H9 (cell line): Measurements from ENCODE around the gene KSR1. TPM values are rescaled to one million over a fixed set of nuclear protein-coding genes. Genes with fewer than 3 reads are reported as not detected.

ENCODE experiments used
- DNase-seq: peaks from one replicate; pipeline ENCODE4 v3.0.0-alpha.2; 2017
- H2AFZ ChIP-seq: one replicate; pipeline ENCODE4 v1.6.1; 2013; ENCODE audit warnings: mild to moderate bottlenecking, low read length, control low read depth, moderate library complexity
- H2AK5ac ChIP-seq: 2 replicates; pipeline ENCODE4 v1.6.1; 2013; ENCODE audit warnings: low read length, control low read depth, mixed read lengths; ENCODE audit not compliant: insufficient read length
- H2BK120ac ChIP-seq: one replicate; pipeline ENCODE4 v1.6.1; 2013; ENCODE audit warnings: low read depth, mild to moderate bottlenecking, low read length, control low read depth, inconsistent platforms; ENCODE audit not compliant: poor library complexity, severe bottlenecking
- H2BK12ac ChIP-seq: 2 replicates; pipeline ENCODE4 v1.6.1; 2013; ENCODE audit warnings: low read length, control low read depth, mixed read lengths, low read depth; ENCODE audit not compliant: insufficient read length
- H2BK15ac ChIP-seq: 2 replicates; pipeline ENCODE4 v1.6.1; 2013; ENCODE audit warnings: low read depth, low read length, control low read depth
- H2BK20ac ChIP-seq: one replicate; pipeline ENCODE4 v1.6.1; 2013; ENCODE audit warnings: low read depth, mild to moderate bottlenecking, low read length, control low read depth, inconsistent platforms; ENCODE audit not compliant: poor library complexity, severe bottlenecking
- H2BK5ac ChIP-seq: 2 replicates; pipeline ENCODE4 v1.6.1; 2013; ENCODE audit warnings: low read length, control low read depth, mixed read lengths; ENCODE audit not compliant: insufficient read length
- H3K14ac ChIP-seq: 2 replicates; pipeline ENCODE4 v1.6.1; 2013; ENCODE audit warnings: low read length, control low read depth; ENCODE audit not compliant: insufficient read depth
- H3K18ac ChIP-seq: 2 replicates; pipeline ENCODE4 v1.6.1; 2013; ENCODE audit warnings: low read depth, mild to moderate bottlenecking, mixed read lengths, low read length, control low read depth; ENCODE audit not compliant: insufficient read length
- H3K23ac ChIP-seq: 2 replicates; pipeline ENCODE4 v1.6.1; 2013; ENCODE audit warnings: low read length, control low read depth, mixed read lengths, low read depth; ENCODE audit not compliant: insufficient read length
- H3K23me2 ChIP-seq: 2 replicates; pipeline ENCODE4 v1.6.1; 2013; ENCODE audit warnings: low read depth, mild to moderate bottlenecking, mixed read lengths, low read length, control low read depth; ENCODE audit not compliant: insufficient read length, poor library complexity, severe bottlenecking
- H3K27ac ChIP-seq: 2 replicates; pipeline ENCODE4 v1.5.1; 2013; ENCODE audit warnings: low read length, control low read depth, mixed read lengths, low read depth; ENCODE audit not compliant: insufficient read length
- H3K27me3 ChIP-seq: 2 replicates; pipeline ENCODE4 v1.6.1; 2013; ENCODE audit warnings: low read length, control low read depth, inconsistent platforms; ENCODE audit not compliant: insufficient read depth
- H3K4ac ChIP-seq: 2 replicates; pipeline ENCODE4 v1.6.1; 2013; ENCODE audit warnings: low read depth, mild to moderate bottlenecking, control low read depth, inconsistent platforms, low read length, moderate library complexity
- H3K4me1 ChIP-seq: 2 replicates; pipeline ENCODE4 v1.6.1; 2013; ENCODE audit warnings: low read length, control low read depth, inconsistent platforms; ENCODE audit not compliant: insufficient read depth
- H3K4me2 ChIP-seq: 2 replicates; pipeline ENCODE4 v1.6.1; 2013; ENCODE audit warnings: low read length, control low read depth, mixed read lengths; ENCODE audit not compliant: insufficient read length, insufficient read depth
- H3K56ac ChIP-seq: 2 replicates; pipeline ENCODE4 v1.6.1; 2013; ENCODE audit warnings: low read depth, mild to moderate bottlenecking, mixed read lengths, low read length, control low read depth; ENCODE audit not compliant: insufficient read length
- H3K79me1 ChIP-seq: 2 replicates; pipeline ENCODE4 v1.6.1; 2013; ENCODE audit warnings: low read depth, mild to moderate bottlenecking, moderate library complexity, low read length, control low read depth, inconsistent platforms; ENCODE audit not compliant: insufficient read depth, poor library complexity, severe bottlenecking
- H3K79me2 ChIP-seq: 2 replicates; pipeline ENCODE4 v1.6.1; 2013; ENCODE audit warnings: low read length, control low read depth, inconsistent platforms; ENCODE audit not compliant: insufficient read depth
- H3K9ac ChIP-seq: 2 replicates; pipeline ENCODE4 v1.6.1; 2013; ENCODE audit warnings: low read length, control low read depth, mixed read lengths; ENCODE audit not compliant: insufficient read length; ENCODE audit errors: extremely low read depth
- H3K9me3 ChIP-seq: one replicate; pipeline ENCODE4 v1.6.1; 2013; ENCODE audit warnings: low read depth, low read length, inconsistent platforms; ENCODE audit not compliant: control insufficient read depth
- H3T11ph ChIP-seq: one replicate; pipeline ENCODE4 v1.6.1; 2013; ENCODE audit warnings: mild to moderate bottlenecking, low read length, control low read depth, inconsistent platforms
- H4K20me1 ChIP-seq: one replicate; pipeline ENCODE4 v1.6.1; 2013; ENCODE audit not compliant: control insufficient read depth, insufficient read length, insufficient read depth
- H4K5ac ChIP-seq: 2 replicates; pipeline ENCODE4 v1.6.1; 2013; ENCODE audit warnings: low read depth, mild to moderate bottlenecking, mixed read lengths, low read length, control low read depth; ENCODE audit not compliant: insufficient read length
- H4K8ac ChIP-seq: replicated peaks from 2 replicates; pipeline ENCODE4 v1.6.1; 2013; ENCODE audit warnings: low read length, control low read depth, mixed read lengths, low read depth; ENCODE audit not compliant: insufficient read length
- H4K91ac ChIP-seq: 2 replicates; pipeline ENCODE4 v1.6.1; 2013; ENCODE audit warnings: low read depth, mild to moderate bottlenecking, moderate library complexity, mixed read lengths, low read length, control low read depth; ENCODE audit not compliant: insufficient read length
- H3K27ac Mint-ChIP-seq, 3 experiments: 2 replicates in 2 of 3; 3 replicates in 1 of 3; pipeline ENCODE4 v1.8.0; 2020 to 2021; ENCODE audit warnings: mixed read lengths in 3 of 3, mild to moderate bottlenecking in 1 of 3, moderate library complexity in 1 of 3
- H3K27me3 Mint-ChIP-seq: 2 replicates; pipeline ENCODE4 v1.8.0; 2021; ENCODE audit warnings: low read depth, mild to moderate bottlenecking, moderate library complexity, mixed read lengths
- H3K36me3 Mint-ChIP-seq, 3 experiments: 2 replicates in 2 of 3; 3 replicates in 1 of 3; pipeline ENCODE4 v1.8.0; 2020 to 2021; ENCODE audit warnings: low read depth in 3 of 3, mixed read lengths in 3 of 3; ENCODE audit not compliant: insufficient read depth in 1 of 3
- H3K4me1 Mint-ChIP-seq, 2 experiments: 2 replicates each; pipeline ENCODE4 v1.8.0; 2020; ENCODE audit warnings: mixed read lengths in 2 of 2
- H3K4me3 Mint-ChIP-seq, 2 experiments: 2 replicates in 1 of 2; 3 replicates in 1 of 2; pipeline ENCODE4 v1.8.0; 2020 to 2021; ENCODE audit warnings: mild to moderate bottlenecking in 2 of 2, mixed read lengths in 2 of 2, moderate library complexity in 1 of 2
- H3K9me3 Mint-ChIP-seq, 2 experiments: 2 replicates in 1 of 2; 3 replicates in 1 of 2; pipeline ENCODE4 v1.8.0; 2020; ENCODE audit warnings: mild to moderate bottlenecking in 2 of 2, mixed read lengths in 2 of 2, moderate library complexity in 1 of 2
- WGBS: extraction: QIAGEN DNeasy Blood & Tissue Kit; methylation state at CpG from one replicate; pipeline ENCODE4 v1.1.7; 2013; ENCODE audit warnings: missing lambda C conversion rate, low lambda C conversion rate, mixed read lengths; ENCODE audit not compliant: insufficient read length; ENCODE audit errors: extremely low coverage; 5-methylcytosine and 5-hydroxymethylcytosine counted together
- total RNA-seq: library from RNA; stranded (reverse); gene quantifications from 2 replicates; pipeline ENCODE4 v1.2.1, GENCODE V29; 2021
- TF ChIP-seq, protein P1 (sequence below): fragments of 200-600 bp; sonication (generic); conservative IDR thresholded peaks from 3 replicates; pipeline ENCODE4 v1.8.0; 2021; ENCODE audit warnings: antibody characterized with exemption, mild to moderate bottlenecking

Gene KSR1
- total RNA-seq, 1 experiment from 2014 or later: 44.9 TPM

GRCh38 chr17:27430882-27431491 lies 25.3 kb upstream of the KSR1 start:
- Histone ChIP-seq H2BK15ac (no peak overlapping the region), H3K18ac (no peak overlapping the region), H3K79me2 (no peaks in the 10 kb centered on the region), H4K91ac (no peak overlapping the region), H3K14ac (no peak overlapping the region), H2BK120ac (no peak overlapping the region), H3K4ac (no peak overlapping the region), H2AFZ (no peak overlapping the region), H3K27me3 (no peaks in the 10 kb centered on the region), H3K23me2 (no peaks in the 10 kb centered on the region), H3K27ac (no peak overlapping the region), H3K56ac (no peak overlapping the region), H3K23ac (no peak overlapping the region), H3K4me2 (no peak overlapping the region), H3K9ac (no peak overlapping the region), H3K79me1 (no peaks in the 10 kb centered on the region), H3K4me1 (no peaks in the 10 kb centered on the region), H2BK12ac (no peak overlapping the region), H2BK5ac (no peak overlapping the region), H3T11ph (no peak overlapping the region), H4K5ac (no peak overlapping the region), H3K9me3 (no peaks in the 10 kb centered on the region), H4K20me1 (no peaks in the 10 kb centered on the region), H2BK20ac (no peak overlapping the region), H4K8ac (no peak overlapping the region), H2AK5ac (no peak overlapping the region)
- H3K9me3 Mint-ChIP-seq: peaks cover 0 to 5% of the 10 kb centered on the region in 2 experiments; a peak in 4 of 5 replicates
- DNase-seq: peak; percentile 78
- no peak overlapping the region for H3K4me3 Mint-ChIP-seq
- no peaks in the 10 kb centered on the region; a peak in 1 of 7 replicates for H3K36me3 Mint-ChIP-seq
- TF ChIP-seq, protein P1, sequence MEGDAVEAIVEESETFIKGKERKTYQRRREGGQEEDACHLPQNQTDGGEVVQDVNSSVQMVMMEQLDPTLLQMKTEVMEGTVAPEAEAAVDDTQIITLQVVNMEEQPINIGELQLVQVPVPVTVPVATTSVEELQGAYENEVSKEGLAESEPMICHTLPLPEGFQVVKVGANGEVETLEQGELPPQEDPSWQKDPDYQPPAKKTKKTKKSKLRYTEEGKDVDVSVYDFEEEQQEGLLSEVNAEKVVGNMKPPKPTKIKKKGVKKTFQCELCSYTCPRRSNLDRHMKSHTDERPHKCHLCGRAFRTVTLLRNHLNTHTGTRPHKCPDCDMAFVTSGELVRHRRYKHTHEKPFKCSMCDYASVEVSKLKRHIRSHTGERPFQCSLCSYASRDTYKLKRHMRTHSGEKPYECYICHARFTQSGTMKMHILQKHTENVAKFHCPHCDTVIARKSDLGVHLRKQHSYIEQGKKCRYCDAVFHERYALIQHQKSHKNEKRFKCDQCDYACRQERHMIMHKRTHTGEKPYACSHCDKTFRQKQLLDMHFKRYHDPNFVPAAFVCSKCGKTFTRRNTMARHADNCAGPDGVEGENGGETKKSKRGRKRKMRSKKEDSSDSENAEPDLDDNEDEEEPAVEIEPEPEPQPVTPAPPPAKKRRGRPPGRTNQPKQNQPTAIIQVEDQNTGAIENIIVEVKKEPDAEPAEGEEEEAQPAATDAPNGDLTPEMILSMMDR: peak; percentile 65
- no peak overlapping the region for H3K27ac Mint-ChIP-seq
- no peaks in the 10 kb centered on the region for H3K4me1 Mint-ChIP-seq
- WGBS: no CpG with 5 or more reads among the region's 10 CpGs
- no peaks in the 10 kb centered on the region for H3K27me3 Mint-ChIP-seq
